ENCODE measurements around the gene DYNC2H1.

- TF ChIP-seq ZNF571 (tag by site-specific recombination; IDR thresholded peaks at IDR 0.05) = no peak
- no peak for TF ChIP-seq ZNF37A (tag by site-specific recombination; IDR thresholded peaks at IDR 0.05)
- TF ChIP-seq HOXC10 (CRISPR knock-in tag; IDR thresholded peaks at IDR 0.05) = no peak
- TF ChIP-seq ZFP69B (tag by site-specific recombination; IDR thresholded peaks at IDR 0.05) = no peak
- TF ChIP-seq CTCF (tag by site-specific recombination; IDR thresholded peaks at IDR 0.05) = no peak
- TF ChIP-seq ZNF747 (tag by site-specific recombination; IDR thresholded peaks at IDR 0.05) = no peak
These were observed 170.6 kb downstream of the DYNC2H1 start for GRCh38 chr11:103279821-103280220.
